Esophagus muscularis mucosa (tissue), 4 donors: Measurements from ENCODE around the gene SPDYE4. TPM values are rescaled to one million over a fixed set of nuclear protein-coding genes. Genes with fewer than 3 reads are reported as not detected.

Source experiments
- DNase-seq: peaks from one replicate; pipeline ENCODE4 v3.0.0-alpha.2; 2017; ENCODE audit errors: extremely low spot score
- H3K27ac ChIP-seq, 4 donors: fragments of 200-600 bp; sonication (generic); replicated peaks in 1 of 4; 1 replicate in 3 of 4; 2 replicates in 1 of 4; pipeline ENCODE4 v1.5.1; 2016 to 2019; ENCODE audit warnings: mild to moderate bottlenecking in 1 of 4
- H3K27me3 ChIP-seq, 4 donors: fragments of 200-600 bp; sonication (generic); one replicate each; pipeline versions ENCODE4 v1.5.1 to v1.6.0; 2016 to 2019
- H3K36me3 ChIP-seq, 4 donors: fragments of 200-600 bp; sonication (generic); one replicate each; pipeline ENCODE4 v1.5.1; 2016 to 2019
- H3K4me1 ChIP-seq, 4 donors: fragments of 200-600 bp; sonication (generic); one replicate each; pipeline ENCODE4 v1.5.1; 2016 to 2019
- H3K4me3 ChIP-seq, 4 donors: fragments of 200-600 bp; sonication (generic); 1 replicate in 2 of 4; 2 replicates in 2 of 4; pipeline ENCODE4 v1.5.1; 2016 to 2019; ENCODE audit warnings: mild to moderate bottlenecking in 4 of 4, moderate library complexity in 1 of 4
- H3K9me3 ChIP-seq, 4 donors: fragments of 200-600 bp; sonication (generic); 1 replicate in 3 of 4; 2 replicates in 1 of 4; pipeline ENCODE4 v1.5.1; 2016 to 2019
- CTCF ChIP-seq, 3 experiments: fragments of 200-600 bp in 2 of 3; fragments of 450-650 bp in 1 of 3; sonication (generic) in 2 of 3; IDR thresholded peaks; one replicate each; pipeline ENCODE4 v1.5.1; 2017 to 2019; ENCODE audit warnings: antibody characterized with exemption in 3 of 3, mild to moderate bottlenecking in 2 of 3, moderate library complexity in 1 of 3
- EP300 ChIP-seq: sonication (generic); formaldehyde crosslinking; IDR thresholded peaks from one replicate; pipeline ENCODE4 v1.6.1; 2017; ENCODE audit warnings: antibody characterized with exemption
- POLR2A ChIP-seq: fragments of 450-650 bp; IDR thresholded peaks from one replicate; pipeline ENCODE4 v1.6.1; 2017; ENCODE audit warnings: antibody characterized with exemption, moderate library complexity, mild to moderate bottlenecking, low read depth
- POLR2AphosphoS5 ChIP-seq, 2 donors: sonication (generic); formaldehyde crosslinking; IDR thresholded peaks; one replicate each; pipeline ENCODE4 v1.6.1; 2017; ENCODE audit warnings: antibody characterized with exemption in 2 of 2
- WGBS: methylation state at CpG from one replicate; pipeline ENCODE4 v1.1.5; 2018; 5-methylcytosine and 5-hydroxymethylcytosine counted together
- intact Hi-C: fragments of 100-400 bp; cut with DNase I; formaldehyde crosslinking; loops from one replicate; pipeline ENCODE4 v1.15.1; 2023
- total RNA-seq, 4 donors: library from RNA; depleted of rRNA; stranded (reverse); fragments of >200 nt; gene quantifications; one replicate each; pipeline versions ENCODE4 v1.1.0 to v1.2.1, GENCODE V29; 2016

The SPDYE4 gene
- total RNA-seq, 4 donors from 2014 or later: not detected

- no peak for DNase-seq
- intact Hi-C loops: no loop called here
- Histone ChIP-seq H3K27me3 (no peaks in the 10 kb centered on the region), H3K4me3 (no peak overlapping the region), H3K36me3 (no peaks in the 10 kb centered on the region), H3K4me1 (peaks cover 0 to 6% (median 1%) of the 10 kb centered on the region in 4 donors), H3K27ac (no peak overlapping the region), H3K9me3 (no peaks in the 10 kb centered on the region)
- TF ChIP-seq POLR2AphosphoS5 (IDR thresholded peaks at IDR 0.05): no peak
- no peak for TF ChIP-seq EP300
- TF ChIP-seq CTCF (IDR thresholded peaks at IDR 0.05): no peak
- no peak for TF ChIP-seq POLR2A
- 38% methylated on average over 7 of the region's 7 CpGs for WGBS
Measured at GRCh38 chr17:8732406-8733085, 25.8 kb downstream of the SPDYE4 start.

GRCh38 chr17:8729860-8730259, 28.5 kb downstream of the SPDYE4 start:
- WGBS: 86% methylated on average over 13 of the region's 13 CpGs
- Histone ChIP-seq H3K4me3 (no peak overlapping the region), H3K27ac (no peak overlapping the region), H3K36me3 (no peaks in the 10 kb centered on the region), H3K27me3 (no peaks in the 10 kb centered on the region), H3K4me1 (peaks cover 0 to 6% (median 1%) of the 10 kb centered on the region in 4 donors), H3K9me3 (no peaks in the 10 kb centered on the region)
- no peak for TF ChIP-seq POLR2A
- no peak for DNase-seq
- intact Hi-C loops: no loop called here

- Histone ChIP-seq H3K9me3 (no peaks in the 10 kb centered on the region), H3K4me3 (no peak overlapping the region), H3K27ac (no peak overlapping the region), H3K4me1 (peaks cover 0 to 6% (median 1%) of the 10 kb centered on the region in 4 donors), H3K36me3 (no peaks in the 10 kb centered on the region), H3K27me3 (no peaks in the 10 kb centered on the region)
- TF ChIP-seq POLR2AphosphoS5 (IDR thresholded peaks at IDR 0.05): no peak
- TF ChIP-seq EP300: no peak
- TF ChIP-seq POLR2A: no peak
- no peak for TF ChIP-seq CTCF (IDR thresholded peaks at IDR 0.05)
- DNase-seq: no peak
- intact Hi-C loops: no loop called here
- 94% methylated on average over 8 of the region's 8 CpGs for WGBS
Measured at GRCh38 chr17:8729421-8729820, 28.9 kb downstream of the SPDYE4 start.

GRCh38 chr17:8728971-8729370, 29.4 kb downstream of the SPDYE4 start:
- no peaks in the 10 kb centered on the region for H3K36me3 ChIP-seq
- H3K4me1 ChIP-seq: peaks cover 0 to 6% (median 1%) of the 10 kb centered on the region in 4 donors
- no peaks in the 10 kb centered on the region for H3K9me3 ChIP-seq
- no peaks in the 10 kb centered on the region for H3K27me3 ChIP-seq
- TF ChIP-seq CTCF (IDR thresholded peaks at IDR 0.05): no peak
- TF ChIP-seq POLR2AphosphoS5 (IDR thresholded peaks at IDR 0.05): no peak
- TF ChIP-seq POLR2A: no peak
- TF ChIP-seq EP300: no peak
- WGBS: 75% methylated on average over 5 of the region's 5 CpGs
- intact Hi-C loops: no loop called here
- no peak overlapping the region for H3K4me3 ChIP-seq
- no peak for DNase-seq
- H3K27ac ChIP-seq: no peak overlapping the region

GRCh38 chr17:8728251-8728938, 30.0 kb downstream of the SPDYE4 start:
- no peak for DNase-seq
- H3K9me3 ChIP-seq: no peaks in the 10 kb centered on the region
- no peak overlapping the region for H3K4me3 ChIP-seq
- intact Hi-C loops: no loop called here
- H3K27me3 ChIP-seq: no peaks in the 10 kb centered on the region
- WGBS: 79% methylated on average over 5 of the region's 13 CpGs
- H3K4me1 ChIP-seq: peaks cover 0 to 6% (median 1%) of the 10 kb centered on the region in 4 donors
- TF ChIP-seq CTCF (IDR thresholded peaks at IDR 0.05) (no peak), POLR2A (no peak), POLR2AphosphoS5 (IDR thresholded peaks at IDR 0.05) (no peak), EP300 (no peak)
- no peaks in the 10 kb centered on the region for H3K36me3 ChIP-seq
- no peak overlapping the region for H3K27ac ChIP-seq
